ENCODE results near the gene KIF26B. TPM values are rescaled to one million over a fixed set of nuclear protein-coding genes. Genes with fewer than 3 reads are reported as not detected.

KIF26B gene
- polyA plus RNA-seq, 1 donor from 2014 or later = 6.3 TPM

DNA sequence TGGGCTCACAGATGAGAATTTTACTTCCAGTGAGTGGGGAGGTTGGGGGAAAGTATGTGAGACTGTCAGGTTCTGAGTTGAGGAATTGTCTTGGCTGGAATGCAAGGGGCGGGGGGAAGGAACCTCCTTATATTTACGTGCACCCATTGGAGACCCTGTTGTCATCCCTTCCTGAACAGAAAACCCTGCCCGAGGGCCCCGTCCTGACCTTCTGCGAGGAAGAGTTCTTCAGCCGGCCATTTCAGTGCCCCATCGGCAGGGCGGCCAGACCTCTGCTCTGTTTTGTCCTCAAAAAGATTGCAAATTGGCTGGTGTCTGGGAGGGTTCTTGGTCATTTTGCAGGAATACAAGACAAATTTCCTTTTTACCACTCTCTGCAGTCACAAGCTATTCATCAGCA, 7.1 kb downstream of the KIF26B start:
- no peaks in the 10 kb centered on the region for H3K27me3 ChIP-seq (ENCODE audit: insufficient read depth, low read depth, low read length)
- H4K20me1 ChIP-seq (ENCODE audit: insufficient read depth) = no peaks in the 10 kb centered on the region
- no peak overlapping the region for H3K4me3 ChIP-seq (ENCODE audit: low read length)
- H3K9ac ChIP-seq (ENCODE audit: low read length) = no peak overlapping the region
- no peak overlapping the region for H3K4me2 ChIP-seq (ENCODE audit: low read length)
- H3K9me2 ChIP-seq (ENCODE audit: insufficient read depth, low read length) = no peaks in the 10 kb centered on the region
- H2AFZ ChIP-seq (ENCODE audit: low read depth, low read length) = no peak overlapping the region
- no peaks in the 10 kb centered on the region for H3K9me3 ChIP-seq (ENCODE audit: low read length)
- no peak overlapping the region for H3K27ac ChIP-seq (ENCODE audit: low read length)
- no peak for TF ChIP-seq RAD21 (conservative IDR thresholded peaks at IDR 0.05)
- TF ChIP-seq EP300 (conservative IDR thresholded peaks at IDR 0.05; ENCODE audit: poor library complexity, severe bottlenecking) = no peak
- TF ChIP-seq SMC3 (conservative IDR thresholded peaks at IDR 0.05; ENCODE audit: poor library complexity) = no peak
- TF ChIP-seq, protein P1, sequence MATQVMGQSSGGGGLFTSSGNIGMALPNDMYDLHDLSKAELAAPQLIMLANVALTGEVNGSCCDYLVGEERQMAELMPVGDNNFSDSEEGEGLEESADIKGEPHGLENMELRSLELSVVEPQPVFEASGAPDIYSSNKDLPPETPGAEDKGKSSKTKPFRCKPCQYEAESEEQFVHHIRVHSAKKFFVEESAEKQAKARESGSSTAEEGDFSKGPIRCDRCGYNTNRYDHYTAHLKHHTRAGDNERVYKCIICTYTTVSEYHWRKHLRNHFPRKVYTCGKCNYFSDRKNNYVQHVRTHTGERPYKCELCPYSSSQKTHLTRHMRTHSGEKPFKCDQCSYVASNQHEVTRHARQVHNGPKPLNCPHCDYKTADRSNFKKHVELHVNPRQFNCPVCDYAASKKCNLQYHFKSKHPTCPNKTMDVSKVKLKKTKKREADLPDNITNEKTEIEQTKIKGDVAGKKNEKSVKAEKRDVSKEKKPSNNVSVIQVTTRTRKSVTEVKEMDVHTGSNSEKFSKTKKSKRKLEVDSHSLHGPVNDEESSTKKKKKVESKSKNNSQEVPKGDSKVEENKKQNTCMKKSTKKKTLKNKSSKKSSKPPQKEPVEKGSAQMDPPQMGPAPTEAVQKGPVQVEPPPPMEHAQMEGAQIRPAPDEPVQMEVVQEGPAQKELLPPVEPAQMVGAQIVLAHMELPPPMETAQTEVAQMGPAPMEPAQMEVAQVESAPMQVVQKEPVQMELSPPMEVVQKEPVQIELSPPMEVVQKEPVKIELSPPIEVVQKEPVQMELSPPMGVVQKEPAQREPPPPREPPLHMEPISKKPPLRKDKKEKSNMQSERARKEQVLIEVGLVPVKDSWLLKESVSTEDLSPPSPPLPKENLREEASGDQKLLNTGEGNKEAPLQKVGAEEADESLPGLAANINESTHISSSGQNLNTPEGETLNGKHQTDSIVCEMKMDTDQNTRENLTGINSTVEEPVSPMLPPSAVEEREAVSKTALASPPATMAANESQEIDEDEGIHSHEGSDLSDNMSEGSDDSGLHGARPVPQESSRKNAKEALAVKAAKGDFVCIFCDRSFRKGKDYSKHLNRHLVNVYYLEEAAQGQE (IDR thresholded peaks at IDR 0.05; ENCODE audit: borderline replicate concordance) = no peak
- no peak for TF ChIP-seq TAF1 (IDR thresholded peaks at IDR 0.05; ENCODE audit: low read depth)
- TF ChIP-seq, protein P2, sequence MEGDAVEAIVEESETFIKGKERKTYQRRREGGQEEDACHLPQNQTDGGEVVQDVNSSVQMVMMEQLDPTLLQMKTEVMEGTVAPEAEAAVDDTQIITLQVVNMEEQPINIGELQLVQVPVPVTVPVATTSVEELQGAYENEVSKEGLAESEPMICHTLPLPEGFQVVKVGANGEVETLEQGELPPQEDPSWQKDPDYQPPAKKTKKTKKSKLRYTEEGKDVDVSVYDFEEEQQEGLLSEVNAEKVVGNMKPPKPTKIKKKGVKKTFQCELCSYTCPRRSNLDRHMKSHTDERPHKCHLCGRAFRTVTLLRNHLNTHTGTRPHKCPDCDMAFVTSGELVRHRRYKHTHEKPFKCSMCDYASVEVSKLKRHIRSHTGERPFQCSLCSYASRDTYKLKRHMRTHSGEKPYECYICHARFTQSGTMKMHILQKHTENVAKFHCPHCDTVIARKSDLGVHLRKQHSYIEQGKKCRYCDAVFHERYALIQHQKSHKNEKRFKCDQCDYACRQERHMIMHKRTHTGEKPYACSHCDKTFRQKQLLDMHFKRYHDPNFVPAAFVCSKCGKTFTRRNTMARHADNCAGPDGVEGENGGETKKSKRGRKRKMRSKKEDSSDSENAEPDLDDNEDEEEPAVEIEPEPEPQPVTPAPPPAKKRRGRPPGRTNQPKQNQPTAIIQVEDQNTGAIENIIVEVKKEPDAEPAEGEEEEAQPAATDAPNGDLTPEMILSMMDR (IDR thresholded peaks at IDR 0.05; ENCODE audit: poor library complexity, severe bottlenecking) = no peak
- no peak for TF ChIP-seq EZH2 (IDR thresholded peaks at IDR 0.05; ENCODE audit: borderline replicate concordance, insufficient read depth, low read length, poor library complexity, severe bottlenecking)
- no peak for TF ChIP-seq POLR2AphosphoS5 (IDR thresholded peaks at IDR 0.05)
- TF ChIP-seq MXI1 (conservative IDR thresholded peaks at IDR 0.05; ENCODE audit: poor library complexity, severe bottlenecking) = no peak
- no peaks in the 10 kb centered on the region for H3K36me3 ChIP-seq (ENCODE audit: insufficient read depth, low read length)
- peaks cover 35% of the 10 kb centered on the region for H3K79me2 ChIP-seq (replicated peaks; ENCODE audit: insufficient read depth, low read length)
- H3F3A ChIP-seq (ENCODE audit: insufficient read depth, low read length, poor library complexity, severe bottlenecking) = no peaks in the 10 kb centered on the region

DNA sequence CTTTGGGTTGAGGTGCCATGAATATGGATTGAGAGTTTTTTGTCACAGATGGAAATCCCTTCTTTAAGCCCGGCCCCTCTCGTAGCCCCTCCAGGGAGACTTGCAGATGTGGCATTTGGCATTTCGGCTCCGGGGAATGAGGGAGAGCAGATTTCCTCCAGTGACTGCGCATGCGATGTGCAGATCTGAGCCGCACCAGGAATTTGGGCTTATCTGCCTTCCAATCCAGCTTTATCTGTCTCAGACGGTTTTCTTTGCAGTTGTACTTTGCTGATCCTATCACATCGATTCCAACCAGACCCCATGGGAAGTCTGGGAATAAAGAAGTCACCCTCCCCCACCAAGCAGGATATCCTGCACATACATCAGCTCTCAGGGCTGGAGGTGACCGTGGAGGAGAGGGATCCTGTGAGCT, 11.7 kb downstream of the KIF26B start:
- no peak overlapping the region for H3K4me3 ChIP-seq (ENCODE audit: low read length)
- H3F3A ChIP-seq (ENCODE audit: insufficient read depth, low read length, poor library complexity, severe bottlenecking) = no peaks in the 10 kb centered on the region
- H3K27ac ChIP-seq (ENCODE audit: low read length) = no peak overlapping the region
- no peak overlapping the region for H3K4me2 ChIP-seq (ENCODE audit: low read length)
- H3K79me2 ChIP-seq (replicated peaks; ENCODE audit: insufficient read depth, low read length) = peaks cover 3% of the 10 kb centered on the region
- no peak overlapping the region for H3K9ac ChIP-seq (ENCODE audit: low read length)
- H4K20me1 ChIP-seq (ENCODE audit: insufficient read depth) = no peaks in the 10 kb centered on the region
- TF ChIP-seq EP300 (conservative IDR thresholded peaks at IDR 0.05; ENCODE audit: poor library complexity, severe bottlenecking) (no peak), SMC3 (conservative IDR thresholded peaks at IDR 0.05; ENCODE audit: poor library complexity) (no peak), POLR2AphosphoS5 (IDR thresholded peaks at IDR 0.05) (no peak), EZH2 (IDR thresholded peaks at IDR 0.05; ENCODE audit: borderline replicate concordance, insufficient read depth, low read length, poor library complexity, severe bottlenecking) (no peak), TAF1 (IDR thresholded peaks at IDR 0.05; ENCODE audit: low read depth) (no peak), RAD21 (conservative IDR thresholded peaks at IDR 0.05) (no peak), MXI1 (conservative IDR thresholded peaks at IDR 0.05; ENCODE audit: poor library complexity, severe bottlenecking) (no peak)
- TF ChIP-seq, protein P1 (IDR thresholded peaks at IDR 0.05; ENCODE audit: borderline replicate concordance) = no peak
- TF ChIP-seq, protein P2 (IDR thresholded peaks at IDR 0.05; ENCODE audit: poor library complexity, severe bottlenecking) = no peak
- no peaks in the 10 kb centered on the region for H3K9me2 ChIP-seq (ENCODE audit: insufficient read depth, low read length)
- H3K27me3 ChIP-seq (ENCODE audit: insufficient read depth, low read depth, low read length) = no peaks in the 10 kb centered on the region
- H3K9me3 ChIP-seq (ENCODE audit: low read length) = no peaks in the 10 kb centered on the region
- H3K36me3 ChIP-seq (ENCODE audit: insufficient read depth, low read length) = no peaks in the 10 kb centered on the region
- no peak overlapping the region for H2AFZ ChIP-seq (ENCODE audit: low read depth, low read length)

Data from neural cell (in vitro differentiated cells).